ENCODE data around the gene PDE4B.

PDE4B gene

GRCh38 chr1:66159800-66160199, 367.1 kb downstream of the PDE4B start:
- H3K9ac ChIP-seq (ENCODE audit: low read depth, low read length, poor library complexity, severe bottlenecking) = no peak overlapping the region
- no peaks in the 10 kb centered on the region for H3K36me3 ChIP-seq (ENCODE audit: insufficient read depth, low read length)
- H3K4me2 ChIP-seq (ENCODE audit: low read depth, low read length, poor library complexity, severe bottlenecking) = no peak overlapping the region
- no peaks in the 10 kb centered on the region for H3F3A ChIP-seq (ENCODE audit: low read depth)
- H4K20me1 ChIP-seq (ENCODE audit: insufficient read depth, low read length, poor library complexity, severe bottlenecking) = no peaks in the 10 kb centered on the region
- no peak for TF ChIP-seq CTCF (conservative IDR thresholded peaks at IDR 0.05; ENCODE audit: low read length)
- TF ChIP-seq EZH2phosphoT487 (IDR thresholded peaks at IDR 0.05; ENCODE audit: borderline replicate concordance) = no peak
- no peak overlapping the region for H2AFZ ChIP-seq (ENCODE audit: low read length)
- H3K4me1 ChIP-seq (ENCODE audit: insufficient read depth, low read length, poor library complexity, severe bottlenecking) = no peaks in the 10 kb centered on the region
- H3K79me2 ChIP-seq (ENCODE audit: insufficient read depth, low read length) = no peaks in the 10 kb centered on the region
- no peaks in the 10 kb centered on the region for H3K9me3 ChIP-seq (ENCODE audit: insufficient read depth, low read depth, low read length)
- no peaks in the 10 kb centered on the region for H3K9me2 ChIP-seq (replicated peaks; ENCODE audit: low read depth, low read length)
- no peaks in the 10 kb centered on the region for H3K27me3 ChIP-seq (ENCODE audit: insufficient read depth, low read length, poor library complexity, severe bottlenecking)
- H3K4me3 ChIP-seq (ENCODE audit: low read length, poor library complexity, severe bottlenecking) = no peak overlapping the region

- Histone ChIP-seq H3K27me3 (ENCODE audit: insufficient read depth, low read length, poor library complexity, severe bottlenecking) (no peaks in the 10 kb centered on the region), H3K9me2 (replicated peaks; ENCODE audit: low read depth, low read length) (no peaks in the 10 kb centered on the region), H3K36me3 (ENCODE audit: insufficient read depth, low read length) (no peaks in the 10 kb centered on the region), H3K4me2 (ENCODE audit: low read depth, low read length, poor library complexity, severe bottlenecking) (no peak overlapping the region), H3K9me3 (ENCODE audit: insufficient read depth, low read depth, low read length) (no peaks in the 10 kb centered on the region), H2AFZ (ENCODE audit: low read length) (no peak overlapping the region), H3K9ac (ENCODE audit: low read depth, low read length, poor library complexity, severe bottlenecking) (no peak overlapping the region), H3K4me1 (ENCODE audit: insufficient read depth, low read length, poor library complexity, severe bottlenecking) (no peaks in the 10 kb centered on the region), H4K20me1 (ENCODE audit: insufficient read depth, low read length, poor library complexity, severe bottlenecking) (no peaks in the 10 kb centered on the region), H3F3A (ENCODE audit: low read depth) (no peaks in the 10 kb centered on the region), H3K4me3 (ENCODE audit: low read length, poor library complexity, severe bottlenecking) (no peak overlapping the region), H3K79me2 (ENCODE audit: insufficient read depth, low read length) (no peaks in the 10 kb centered on the region)
- TF ChIP-seq EZH2phosphoT487 (IDR thresholded peaks at IDR 0.05; ENCODE audit: borderline replicate concordance) = no peak
- no peak for TF ChIP-seq CTCF (conservative IDR thresholded peaks at IDR 0.05; ENCODE audit: low read length)
Observed at GRCh38 chr1:66160719-66161118, 368.0 kb downstream of the PDE4B start.

- no peak overlapping the region for H3K9ac ChIP-seq (ENCODE audit: low read depth, low read length, poor library complexity, severe bottlenecking)
- no peaks in the 10 kb centered on the region for H3K9me2 ChIP-seq (replicated peaks; ENCODE audit: low read depth, low read length)
- H3K36me3 ChIP-seq (ENCODE audit: insufficient read depth, low read length) = no peaks in the 10 kb centered on the region
- no peak overlapping the region for H3K4me2 ChIP-seq (ENCODE audit: low read depth, low read length, poor library complexity, severe bottlenecking)
- no peaks in the 10 kb centered on the region for H3F3A ChIP-seq (ENCODE audit: low read depth)
- H3K27me3 ChIP-seq (ENCODE audit: insufficient read depth, low read length, poor library complexity, severe bottlenecking) = no peaks in the 10 kb centered on the region
- H3K9me3 ChIP-seq (ENCODE audit: insufficient read depth, low read depth, low read length) = no peaks in the 10 kb centered on the region
- no peak overlapping the region for H2AFZ ChIP-seq (ENCODE audit: low read length)
- no peaks in the 10 kb centered on the region for H4K20me1 ChIP-seq (ENCODE audit: insufficient read depth, low read length, poor library complexity, severe bottlenecking)
- TF ChIP-seq CTCF (conservative IDR thresholded peaks at IDR 0.05; ENCODE audit: low read length) (no peak), EZH2phosphoT487 (IDR thresholded peaks at IDR 0.05; ENCODE audit: borderline replicate concordance) (no peak)
- H3K4me3 ChIP-seq (ENCODE audit: low read length, poor library complexity, severe bottlenecking) = no peak overlapping the region
- peaks cover 22% of the 10 kb centered on the region for H3K4me1 ChIP-seq (ENCODE audit: insufficient read depth, low read length, poor library complexity, severe bottlenecking)
- no peaks in the 10 kb centered on the region for H3K79me2 ChIP-seq (ENCODE audit: insufficient read depth, low read length)
Observed at GRCh38 chr1:66166753-66167152, 374.1 kb downstream of the PDE4B start.

All from Loucy (cell line).